ENCODE measurements around the gene RRP1B. TPM values are rescaled to one million over a fixed set of nuclear protein-coding genes. Genes with fewer than 3 reads are reported as not detected.

Gene RRP1B
- total and polyA plus RNA-seq, 9 of the 15 experiments (the other 6 are each of a cell fraction or from before 2014, with no cell fraction given) = 6.8 to 66.6 (median 41.9) TPM

DNA sequence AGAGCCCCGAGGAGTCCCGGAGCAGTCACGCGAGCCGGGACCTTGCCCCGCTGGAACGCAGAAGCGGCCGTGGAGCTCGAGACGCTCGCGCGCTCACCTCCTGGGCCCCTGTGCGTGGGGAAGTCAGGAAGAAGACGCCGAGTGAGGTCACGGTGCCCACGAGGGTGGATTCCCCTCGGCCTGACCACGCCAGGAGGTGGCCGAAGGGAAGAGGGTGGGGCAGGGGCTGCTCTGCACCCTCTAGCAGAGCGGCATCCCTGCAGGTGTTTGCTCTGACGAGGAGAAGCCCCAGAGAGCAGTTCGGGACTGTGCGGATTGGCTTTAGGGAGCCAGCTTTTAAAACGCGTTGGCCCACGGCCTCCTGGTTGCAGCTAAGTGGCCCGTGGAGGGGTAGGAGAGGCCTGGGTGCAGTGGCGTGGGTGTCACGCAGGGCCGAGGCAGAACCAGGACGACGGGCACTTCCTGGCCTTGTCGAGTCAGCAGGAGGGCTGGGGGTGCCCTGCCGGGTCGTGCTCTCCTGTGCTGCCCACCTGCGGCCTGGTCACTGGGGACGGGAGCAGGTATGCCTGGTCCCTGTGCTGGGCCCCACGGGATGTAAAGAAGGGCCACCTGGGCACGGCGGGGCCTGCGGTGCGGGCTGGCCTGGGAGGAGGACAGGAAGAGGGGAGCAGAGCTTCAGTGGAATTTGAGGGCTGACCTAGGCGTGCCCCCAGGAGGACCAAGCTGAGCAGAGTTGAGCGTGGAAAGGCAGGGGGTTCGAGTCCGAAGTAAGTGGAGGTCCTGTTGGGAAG is 60.6 kb downstream of the RRP1B start (continued):
- TF ChIP-seq FOS (IDR thresholded peaks at IDR 0.05; ENCODE audit: extremely low read depth, insufficient read length) = no peak
- TF ChIP-seq KLF13 (tag; IDR thresholded peaks at IDR 0.05; ENCODE audit: borderline replicate concordance, low read depth) = no peak
- TF ChIP-seq GTF2A2 (tag; IDR thresholded peaks at IDR 0.05) = no peak
- no peak for TF ChIP-seq NFATC3 (IDR thresholded peaks at IDR 0.05)
- TF ChIP-seq, protein P1, sequence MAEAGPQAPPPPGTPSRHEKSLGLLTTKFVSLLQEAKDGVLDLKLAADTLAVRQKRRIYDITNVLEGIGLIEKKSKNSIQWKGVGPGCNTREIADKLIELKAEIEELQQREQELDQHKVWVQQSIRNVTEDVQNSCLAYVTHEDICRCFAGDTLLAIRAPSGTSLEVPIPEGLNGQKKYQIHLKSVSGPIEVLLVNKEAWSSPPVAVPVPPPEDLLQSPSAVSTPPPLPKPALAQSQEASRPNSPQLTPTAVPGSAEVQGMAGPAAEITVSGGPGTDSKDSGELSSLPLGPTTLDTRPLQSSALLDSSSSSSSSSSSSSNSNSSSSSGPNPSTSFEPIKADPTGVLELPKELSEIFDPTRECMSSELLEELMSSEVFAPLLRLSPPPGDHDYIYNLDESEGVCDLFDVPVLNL (CRISPR knock-in tag; IDR thresholded peaks at IDR 0.05; ENCODE audit: low read depth) = 0 out of 2 replicates have a peak, but pooled peaks have one; percentile 36
- TF ChIP-seq, protein P2, sequence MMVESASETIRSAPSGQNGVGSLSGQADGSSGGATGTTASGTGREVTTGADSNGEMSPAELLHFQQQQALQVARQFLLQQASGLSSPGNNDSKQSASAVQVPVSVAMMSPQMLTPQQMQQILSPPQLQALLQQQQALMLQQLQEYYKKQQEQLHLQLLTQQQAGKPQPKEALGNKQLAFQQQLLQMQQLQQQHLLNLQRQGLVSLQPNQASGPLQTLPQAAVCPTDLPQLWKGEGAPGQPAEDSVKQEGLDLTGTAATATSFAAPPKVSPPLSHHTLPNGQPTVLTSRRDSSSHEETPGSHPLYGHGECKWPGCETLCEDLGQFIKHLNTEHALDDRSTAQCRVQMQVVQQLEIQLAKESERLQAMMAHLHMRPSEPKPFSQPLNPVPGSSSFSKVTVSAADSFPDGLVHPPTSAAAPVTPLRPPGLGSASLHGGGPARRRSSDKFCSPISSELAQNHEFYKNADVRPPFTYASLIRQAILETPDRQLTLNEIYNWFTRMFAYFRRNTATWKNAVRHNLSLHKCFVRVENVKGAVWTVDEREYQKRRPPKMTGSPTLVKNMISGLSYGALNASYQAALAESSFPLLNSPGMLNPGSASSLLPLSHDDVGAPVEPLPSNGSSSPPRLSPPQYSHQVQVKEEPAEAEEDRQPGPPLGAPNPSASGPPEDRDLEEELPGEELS (CRISPR knock-in tag; IDR thresholded peaks at IDR 0.05; ENCODE audit: borderline replicate concordance) = peak; percentile 60; the same call in 1 of the 2 replicates
- 0 out of 4 replicates have a peak, but pooled peaks of 1 of the 2 experiments have one; percentile 59 for TF ChIP-seq MAZ (CRISPR knock-in tag; conservative IDR thresholded peaks at IDR 0.05 in 1 of 2, IDR thresholded peaks at IDR 0.05 in 1 of 2)
- no peak for TF ChIP-seq POLR2G (IDR thresholded peaks at IDR 0.05; ENCODE audit: low read depth, low read length)
- TF ChIP-seq MTA1 (IDR thresholded peaks at IDR 0.05; ENCODE audit: borderline replicate concordance) = no peak
- peak; percentile 78; the same call in 1 of the 2 replicates for TF ChIP-seq ZC3H4 (CRISPR knock-in tag; IDR thresholded peaks at IDR 0.05; ENCODE audit: borderline replicate concordance)
- 0 out of 2 replicates have a peak, but pooled peaks have one; percentile 7 for TF ChIP-seq KDM2B (CRISPR knock-in tag; IDR thresholded peaks at IDR 0.05)
- no peak for TF ChIP-seq RBM22 (IDR thresholded peaks at IDR 0.05; ENCODE audit: low read depth, low read length, poor library complexity, severe bottlenecking)
- TF ChIP-seq, protein P3, sequence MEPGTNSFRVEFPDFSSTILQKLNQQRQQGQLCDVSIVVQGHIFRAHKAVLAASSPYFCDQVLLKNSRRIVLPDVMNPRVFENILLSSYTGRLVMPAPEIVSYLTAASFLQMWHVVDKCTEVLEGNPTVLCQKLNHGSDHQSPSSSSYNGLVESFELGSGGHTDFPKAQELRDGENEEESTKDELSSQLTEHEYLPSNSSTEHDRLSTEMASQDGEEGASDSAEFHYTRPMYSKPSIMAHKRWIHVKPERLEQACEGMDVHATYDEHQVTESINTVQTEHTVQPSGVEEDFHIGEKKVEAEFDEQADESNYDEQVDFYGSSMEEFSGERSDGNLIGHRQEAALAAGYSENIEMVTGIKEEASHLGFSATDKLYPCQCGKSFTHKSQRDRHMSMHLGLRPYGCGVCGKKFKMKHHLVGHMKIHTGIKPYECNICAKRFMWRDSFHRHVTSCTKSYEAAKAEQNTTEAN (CRISPR knock-in tag; IDR thresholded peaks at IDR 0.05) = peak; percentile 50; the same call in 1 of the 2 replicates
- TF ChIP-seq ZNF12 (CRISPR knock-in tag; IDR thresholded peaks at IDR 0.05) = peak; percentile 79; the same call in 1 of the 2 replicates
- TF ChIP-seq TAF9B (IDR thresholded peaks at IDR 0.05; ENCODE audit: partially characterized antibody) = no peak
- TF ChIP-seq, protein P4, sequence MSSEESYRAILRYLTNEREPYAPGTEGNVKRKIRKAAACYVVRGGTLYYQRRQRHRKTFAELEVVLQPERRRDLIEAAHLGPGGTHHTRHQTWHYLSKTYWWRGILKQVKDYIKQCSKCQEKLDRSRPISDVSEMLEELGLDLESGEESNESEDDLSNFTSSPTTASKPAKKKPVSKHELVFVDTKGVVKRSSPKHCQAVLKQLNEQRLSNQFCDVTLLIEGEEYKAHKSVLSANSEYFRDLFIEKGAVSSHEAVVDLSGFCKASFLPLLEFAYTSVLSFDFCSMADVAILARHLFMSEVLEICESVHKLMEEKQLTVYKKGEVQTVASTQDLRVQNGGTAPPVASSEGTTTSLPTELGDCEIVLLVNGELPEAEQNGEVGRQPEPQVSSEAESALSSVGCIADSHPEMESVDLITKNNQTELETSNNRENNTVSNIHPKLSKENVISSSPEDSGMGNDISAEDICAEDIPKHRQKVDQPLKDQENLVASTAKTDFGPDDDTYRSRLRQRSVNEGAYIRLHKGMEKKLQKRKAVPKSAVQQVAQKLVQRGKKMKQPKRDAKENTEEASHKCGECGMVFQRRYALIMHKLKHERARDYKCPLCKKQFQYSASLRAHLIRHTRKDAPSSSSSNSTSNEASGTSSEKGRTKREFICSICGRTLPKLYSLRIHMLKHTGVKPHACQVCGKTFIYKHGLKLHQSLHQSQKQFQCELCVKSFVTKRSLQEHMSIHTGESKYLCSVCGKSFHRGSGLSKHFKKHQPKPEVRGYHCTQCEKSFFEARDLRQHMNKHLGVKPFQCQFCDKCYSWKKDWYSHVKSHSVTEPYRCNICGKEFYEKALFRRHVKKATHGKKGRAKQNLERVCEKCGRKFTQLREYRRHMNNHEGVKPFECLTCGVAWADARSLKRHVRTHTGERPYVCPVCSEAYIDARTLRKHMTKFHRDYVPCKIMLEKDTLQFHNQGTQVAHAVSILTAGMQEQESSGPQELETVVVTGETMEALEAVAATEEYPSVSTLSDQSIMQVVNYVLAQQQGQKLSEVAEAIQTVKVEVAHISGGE (CRISPR knock-in tag; IDR thresholded peaks at IDR 0.05) = 0 out of 6 replicates have a peak, but pooled peaks of 1 of the 3 experiments have one; percentile 0
- TF ChIP-seq TAF15 (IDR thresholded peaks at IDR 0.05; ENCODE audit: low read depth, low read length) = 0 out of 2 replicates have a peak, but pooled peaks have one; percentile 35

Measured in K562 (cell line).